HL-60 (cell line): ENCODE data around the gene CLSTN2.

ENCODE experiments used
- DNase-seq, 2 experiments: peaks; one replicate each; pipeline ENCODE4 v3.0.0-alpha.2; 2010 to 2020; ENCODE audit warnings: low read depth in 1 of 2, low spot score in 1 of 2
- H3K27ac ChIP-seq: fragments of 250-450 bp; sonication (Bioruptor Pico); replicated peaks from 2 replicates; pipeline ENCODE4 v1.5.1; 2020; ENCODE audit warnings: mild to moderate bottlenecking, moderate library complexity
- H3K27me3 ChIP-seq: fragments of 250-450 bp; sonication (Bioruptor Pico); 2 replicates; pipeline ENCODE4 v1.5.1; 2021; ENCODE audit warnings: mild to moderate bottlenecking, moderate library complexity; ENCODE audit not compliant: insufficient read depth, poor library complexity, severe bottlenecking
- H3K4me3 ChIP-seq: replicated peaks from 2 replicates; pipeline ENCODE4 v1.5.1; 2011; ENCODE audit warnings: mild to moderate bottlenecking, control low read depth, low read length; ENCODE audit not compliant: insufficient read depth
- GABPA ChIP-seq: IDR thresholded peaks from 2 replicates; pipeline ENCODE4 v1.6.1; 2012; ENCODE audit warnings: low read depth
- POLR2AphosphoS5 ChIP-seq: IDR thresholded peaks from 2 replicates; pipeline ENCODE4 v1.6.1; 2012; ENCODE audit warnings: low read depth
- REST ChIP-seq: IDR thresholded peaks from 2 replicates; pipeline ENCODE4 v1.6.1; 2012; ENCODE audit warnings: low read depth; ENCODE audit not compliant: insufficient replicate concordance
- SPI1 ChIP-seq: IDR thresholded peaks from 2 replicates; pipeline ENCODE4 v1.6.1; 2012; ENCODE audit warnings: low read depth, mild to moderate bottlenecking, borderline replicate concordance
- TF ChIP-seq, protein P1 (sequence below): IDR thresholded peaks from one replicate; pipeline ENCODE4 v1.5.1; 2011; ENCODE audit warnings: low read length, control low read depth, inconsistent platforms; ENCODE audit not compliant: insufficient read depth

The CLSTN2 gene

GRCh38 chr3:140051019-140051957 lies 116.3 kb downstream of the CLSTN2 start:
- Histone ChIP-seq H3K27ac (no peak overlapping the region), H3K27me3 (peaks cover 2% of the 10 kb centered on the region), H3K4me3 (no peak overlapping the region)
- no peak for TF ChIP-seq POLR2AphosphoS5
- TF ChIP-seq, protein P1, sequence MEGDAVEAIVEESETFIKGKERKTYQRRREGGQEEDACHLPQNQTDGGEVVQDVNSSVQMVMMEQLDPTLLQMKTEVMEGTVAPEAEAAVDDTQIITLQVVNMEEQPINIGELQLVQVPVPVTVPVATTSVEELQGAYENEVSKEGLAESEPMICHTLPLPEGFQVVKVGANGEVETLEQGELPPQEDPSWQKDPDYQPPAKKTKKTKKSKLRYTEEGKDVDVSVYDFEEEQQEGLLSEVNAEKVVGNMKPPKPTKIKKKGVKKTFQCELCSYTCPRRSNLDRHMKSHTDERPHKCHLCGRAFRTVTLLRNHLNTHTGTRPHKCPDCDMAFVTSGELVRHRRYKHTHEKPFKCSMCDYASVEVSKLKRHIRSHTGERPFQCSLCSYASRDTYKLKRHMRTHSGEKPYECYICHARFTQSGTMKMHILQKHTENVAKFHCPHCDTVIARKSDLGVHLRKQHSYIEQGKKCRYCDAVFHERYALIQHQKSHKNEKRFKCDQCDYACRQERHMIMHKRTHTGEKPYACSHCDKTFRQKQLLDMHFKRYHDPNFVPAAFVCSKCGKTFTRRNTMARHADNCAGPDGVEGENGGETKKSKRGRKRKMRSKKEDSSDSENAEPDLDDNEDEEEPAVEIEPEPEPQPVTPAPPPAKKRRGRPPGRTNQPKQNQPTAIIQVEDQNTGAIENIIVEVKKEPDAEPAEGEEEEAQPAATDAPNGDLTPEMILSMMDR = peak; percentile 39
- no peak for TF ChIP-seq GABPA
- TF ChIP-seq REST = no peak
- DNase-seq = peak in 1 of 2 experiments; percentile 5

GRCh38 chr3:140052771-140053702 lies 118.1 kb downstream of the CLSTN2 start:
- DNase-seq = no peak
- peaks cover 2% of the 10 kb centered on the region for H3K27me3 ChIP-seq
- H3K4me3 ChIP-seq = no peak overlapping the region
- TF ChIP-seq, protein P1 = no peak
- TF ChIP-seq GABPA (no peak), REST (no peak), POLR2AphosphoS5 (no peak), SPI1 (no peak)
- no peak overlapping the region for H3K27ac ChIP-seq

GRCh38 chr3:140053794-140054193 lies 118.8 kb downstream of the CLSTN2 start:
- DNase-seq = no peak
- H3K27me3 ChIP-seq = peaks cover 2% of the 10 kb centered on the region
- H3K27ac ChIP-seq = no peak overlapping the region
- H3K4me3 ChIP-seq = no peak overlapping the region
- TF ChIP-seq SPI1 (no peak), GABPA (no peak), REST (no peak), POLR2AphosphoS5 (no peak)
- TF ChIP-seq, protein P1 = no peak
